Right atrium auricular region (tissue), 2 donors: ENCODE data around the gene MT2A. TPM values are rescaled to one million over a fixed set of nuclear protein-coding genes. Genes with fewer than 3 reads are reported as not detected.
A peak's percentile ranks its signal among the peaks of the same experiment; 100 is the strongest.

ENCODE experiments used
- DNase-seq: peaks from one replicate; pipeline ENCODE4 v3.0.0-alpha.2; 2019; ENCODE audit warnings: low spot score
- H3K27ac ChIP-seq, 2 donors: fragments of 200-600 bp; sonication (generic); 1 replicate in 1 of 2; 2 replicates in 1 of 2; pipeline ENCODE4 v1.5.1; 2016 to 2019
- H3K27me3 ChIP-seq, 2 donors: fragments of 200-600 bp; sonication (generic); one replicate each; pipeline versions ENCODE4 v1.5.1 to v1.6.0; 2017 to 2019
- H3K36me3 ChIP-seq: fragments of 200-600 bp; sonication (generic); one replicate; pipeline ENCODE4 v1.5.1; 2016
- H3K4me1 ChIP-seq, 2 donors: fragments of 200-600 bp; sonication (generic); one replicate each; pipeline versions ENCODE4 v1.5.1 to v1.6.0; 2017 to 2019
- H3K4me3 ChIP-seq, 2 donors: fragments of 200-600 bp; sonication (generic); 1 replicate in 1 of 2; 2 replicates in 1 of 2; pipeline ENCODE4 v1.5.1; 2017 to 2019; ENCODE audit warnings: mild to moderate bottlenecking in 1 of 2, moderate library complexity in 1 of 2
- H3K9me3 ChIP-seq, 2 donors: fragments of 200-600 bp; sonication (generic); one replicate each; pipeline ENCODE4 v1.5.1; 2019
- total RNA-seq, 2 donors: library from RNA; depleted of rRNA; stranded (reverse); fragments of >200 nt; gene quantifications; one replicate each; pipeline ENCODE4 v1.1.0, GENCODE V29; 2016
- TF ChIP-seq, protein P1 (sequence below), 2 donors: fragments of 200-600 bp; sonication (generic); IDR thresholded peaks; one replicate each; pipeline ENCODE4 v1.5.1; 2019; ENCODE audit warnings: antibody characterized with exemption in 2 of 2

Gene MT2A
- total RNA-seq, 2 donors from 2014 or later = 33.3 to 118 TPM

DNA sequence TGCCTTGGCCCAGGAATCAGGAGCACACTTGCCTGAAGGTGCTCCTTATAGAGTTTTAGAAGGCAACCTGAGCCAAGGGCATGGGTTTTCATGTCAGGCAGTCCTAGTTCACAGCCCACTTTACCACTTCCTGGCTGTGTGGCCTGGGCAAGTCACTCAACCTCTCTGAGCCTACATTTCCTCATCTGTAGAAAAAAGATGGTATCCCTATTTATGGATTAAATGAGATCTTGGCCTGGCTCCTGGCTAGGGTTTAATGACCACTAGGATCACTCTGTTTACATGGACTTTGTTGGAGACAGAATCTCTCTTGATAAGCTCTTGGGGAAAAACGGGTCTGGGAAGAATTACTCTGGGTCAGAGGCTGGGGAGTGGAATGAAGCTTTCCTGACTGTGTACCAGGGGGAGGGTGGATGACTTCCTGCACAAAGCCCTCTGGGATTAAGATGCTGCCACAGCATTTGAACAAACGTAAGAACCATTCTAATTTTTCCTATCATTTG, 2.3 kb downstream of the MT2A start:
- Histone ChIP-seq H3K27ac (peak overlapping the region; percentile 92 to 98), H3K9me3 (no peaks in the 10 kb centered on the region), H3K4me3 (peak overlapping the region in 1 of 2 donors; percentile 70), H3K4me1 (peaks cover 0 to 61% of the 10 kb centered on the region in 2 donors), H3K36me3 (no peaks in the 10 kb centered on the region), H3K27me3 (no peaks in the 10 kb centered on the region)
- no peak for DNase-seq
- TF ChIP-seq, protein P1, sequence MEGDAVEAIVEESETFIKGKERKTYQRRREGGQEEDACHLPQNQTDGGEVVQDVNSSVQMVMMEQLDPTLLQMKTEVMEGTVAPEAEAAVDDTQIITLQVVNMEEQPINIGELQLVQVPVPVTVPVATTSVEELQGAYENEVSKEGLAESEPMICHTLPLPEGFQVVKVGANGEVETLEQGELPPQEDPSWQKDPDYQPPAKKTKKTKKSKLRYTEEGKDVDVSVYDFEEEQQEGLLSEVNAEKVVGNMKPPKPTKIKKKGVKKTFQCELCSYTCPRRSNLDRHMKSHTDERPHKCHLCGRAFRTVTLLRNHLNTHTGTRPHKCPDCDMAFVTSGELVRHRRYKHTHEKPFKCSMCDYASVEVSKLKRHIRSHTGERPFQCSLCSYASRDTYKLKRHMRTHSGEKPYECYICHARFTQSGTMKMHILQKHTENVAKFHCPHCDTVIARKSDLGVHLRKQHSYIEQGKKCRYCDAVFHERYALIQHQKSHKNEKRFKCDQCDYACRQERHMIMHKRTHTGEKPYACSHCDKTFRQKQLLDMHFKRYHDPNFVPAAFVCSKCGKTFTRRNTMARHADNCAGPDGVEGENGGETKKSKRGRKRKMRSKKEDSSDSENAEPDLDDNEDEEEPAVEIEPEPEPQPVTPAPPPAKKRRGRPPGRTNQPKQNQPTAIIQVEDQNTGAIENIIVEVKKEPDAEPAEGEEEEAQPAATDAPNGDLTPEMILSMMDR (IDR thresholded peaks at IDR 0.05) = no peak

DNA sequence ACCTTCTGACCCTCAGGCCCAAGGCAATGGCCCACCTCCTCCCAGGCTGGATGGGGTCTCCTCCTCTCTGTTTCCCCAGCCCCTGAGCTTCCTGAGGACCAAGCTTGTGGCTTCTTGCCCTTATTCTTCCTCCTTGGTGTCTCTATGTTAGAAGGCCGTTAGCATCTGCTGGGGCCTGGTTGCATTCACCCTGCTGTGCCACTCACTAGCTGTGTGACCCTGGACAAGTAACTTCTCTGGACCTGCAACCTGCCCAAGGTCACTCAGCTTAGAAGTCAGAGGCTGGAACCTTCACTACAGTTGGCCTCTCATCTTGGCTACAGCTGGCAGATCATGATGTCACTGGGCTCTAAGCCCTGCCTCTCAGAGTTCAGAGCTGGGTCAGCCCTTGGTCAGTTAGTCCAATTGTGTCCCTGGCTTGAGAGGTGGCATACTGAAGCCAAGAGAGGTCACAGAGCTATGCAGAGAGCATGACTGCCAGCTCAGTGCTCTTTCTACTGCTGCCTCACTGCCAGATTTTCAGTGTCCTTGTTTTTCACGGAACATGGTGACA, 3.0 kb downstream of the MT2A start:
- Histone ChIP-seq H3K27me3 (no peaks in the 10 kb centered on the region), H3K36me3 (no peaks in the 10 kb centered on the region), H3K4me1 (peaks cover 0 to 54% of the 10 kb centered on the region in 2 donors), H3K4me3 (no peak overlapping the region), H3K27ac (peak overlapping the region; percentile 92 to 98), H3K9me3 (no peaks in the 10 kb centered on the region)
- DNase-seq = peak; percentile 91
- TF ChIP-seq, protein P1 (IDR thresholded peaks at IDR 0.05) = no peak

DNA sequence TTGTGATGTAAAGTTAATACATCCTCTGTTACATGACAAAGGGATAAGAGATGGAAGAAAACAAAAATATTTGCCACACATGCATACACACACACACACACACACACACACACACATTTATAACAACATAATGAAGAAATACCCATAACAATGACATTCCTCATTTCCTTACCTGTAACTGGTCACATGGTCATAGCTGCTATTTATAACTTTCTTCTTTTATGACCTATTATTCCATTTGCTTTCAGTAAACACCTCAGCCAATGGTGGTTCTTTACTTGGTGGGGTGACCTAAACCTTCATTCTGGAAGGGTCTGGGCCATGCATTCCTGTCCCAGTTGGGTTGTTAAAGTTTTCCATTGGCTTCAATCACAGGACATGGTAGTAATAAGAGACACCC, 5.3 kb downstream of the MT2A start:
- Histone ChIP-seq H3K9me3 (no peaks in the 10 kb centered on the region), H3K27me3 (no peaks in the 10 kb centered on the region), H3K4me3 (no peak overlapping the region), H3K36me3 (no peaks in the 10 kb centered on the region), H3K27ac (no peak overlapping the region), H3K4me1 (peaks cover 0 to 55% of the 10 kb centered on the region in 2 donors)
- no peak for DNase-seq
- TF ChIP-seq, protein P1 (IDR thresholded peaks at IDR 0.05) = no peak

DNA sequence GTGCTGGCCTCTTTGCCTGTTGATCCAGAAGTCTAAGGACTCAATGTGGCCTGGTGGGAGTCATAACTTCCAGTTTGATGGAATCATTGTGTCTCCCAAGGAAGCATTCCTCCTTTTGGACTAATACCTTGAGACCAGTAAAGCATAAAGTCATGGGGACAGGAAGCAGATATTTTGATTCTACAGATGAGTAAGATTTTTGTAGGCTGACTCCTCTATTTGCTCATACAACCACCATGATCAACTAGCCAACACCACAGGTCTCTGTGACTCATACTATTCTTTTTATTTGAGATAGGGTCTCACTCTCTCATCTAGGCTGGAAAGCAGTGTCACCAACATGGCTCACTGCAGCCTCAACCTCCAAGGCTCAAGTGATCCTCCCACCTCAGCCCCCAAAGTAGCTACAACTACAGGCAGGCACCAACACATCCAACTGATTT, 6.2 kb downstream of the MT2A start:
- DNase-seq = no peak
- Histone ChIP-seq H3K27me3 (no peaks in the 10 kb centered on the region), H3K4me1 (peaks cover 0 to 53% of the 10 kb centered on the region in 2 donors), H3K36me3 (no peaks in the 10 kb centered on the region), H3K4me3 (no peak overlapping the region), H3K9me3 (no peaks in the 10 kb centered on the region), H3K27ac (no peak overlapping the region)
- TF ChIP-seq, protein P1 (IDR thresholded peaks at IDR 0.05) = no peak

DNA sequence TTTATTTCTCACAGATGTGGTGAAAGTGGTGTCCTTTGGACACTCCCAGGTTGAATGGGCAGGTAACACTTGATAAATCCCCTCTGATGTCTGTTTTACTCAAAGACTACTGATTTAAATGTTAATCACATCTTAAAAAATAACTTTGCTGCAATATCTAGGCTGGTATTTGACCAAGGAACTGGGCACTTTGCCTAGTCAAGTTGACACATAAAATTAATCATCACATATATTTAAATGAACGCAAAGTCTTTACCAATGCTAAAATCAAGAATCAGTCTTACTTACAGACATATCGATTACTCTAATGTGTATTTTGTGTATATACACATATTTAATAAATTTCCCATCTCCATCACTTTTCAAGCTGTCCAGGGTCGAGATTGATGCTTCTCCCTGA, 7.0 kb downstream of the MT2A start:
- H3K9me3 ChIP-seq = no peaks in the 10 kb centered on the region
- no peak overlapping the region for H3K27ac ChIP-seq
- no peaks in the 10 kb centered on the region for H3K36me3 ChIP-seq
- H3K4me1 ChIP-seq = peaks cover 0 to 48% of the 10 kb centered on the region in 2 donors
- no peak for DNase-seq
- no peak overlapping the region for H3K4me3 ChIP-seq
- TF ChIP-seq, protein P1 (IDR thresholded peaks at IDR 0.05) = no peak
- H3K27me3 ChIP-seq = no peaks in the 10 kb centered on the region
